Hematopoietic multipotent progenitor cell treated with erythropoietin and hydrocortisone succinate and interleukin-3 and kit ligand, for 17 days (in vitro differentiated cells): ENCODE measurements around the gene LRRC4B.
A peak's percentile ranks its signal among the peaks of the same experiment; 100 is the strongest.
"Not testable (repeated sequence)": the region's sequence is repeated elsewhere in the genome, so short reads cannot be mapped to it uniquely, and the experiment has no call there.

Experiments used
- DNase-seq: peaks from one replicate; pipeline ENCODE4 v3.0.0-alpha.2; 2015; ENCODE audit warnings: low spot score

Gene LRRC4B, protein sequence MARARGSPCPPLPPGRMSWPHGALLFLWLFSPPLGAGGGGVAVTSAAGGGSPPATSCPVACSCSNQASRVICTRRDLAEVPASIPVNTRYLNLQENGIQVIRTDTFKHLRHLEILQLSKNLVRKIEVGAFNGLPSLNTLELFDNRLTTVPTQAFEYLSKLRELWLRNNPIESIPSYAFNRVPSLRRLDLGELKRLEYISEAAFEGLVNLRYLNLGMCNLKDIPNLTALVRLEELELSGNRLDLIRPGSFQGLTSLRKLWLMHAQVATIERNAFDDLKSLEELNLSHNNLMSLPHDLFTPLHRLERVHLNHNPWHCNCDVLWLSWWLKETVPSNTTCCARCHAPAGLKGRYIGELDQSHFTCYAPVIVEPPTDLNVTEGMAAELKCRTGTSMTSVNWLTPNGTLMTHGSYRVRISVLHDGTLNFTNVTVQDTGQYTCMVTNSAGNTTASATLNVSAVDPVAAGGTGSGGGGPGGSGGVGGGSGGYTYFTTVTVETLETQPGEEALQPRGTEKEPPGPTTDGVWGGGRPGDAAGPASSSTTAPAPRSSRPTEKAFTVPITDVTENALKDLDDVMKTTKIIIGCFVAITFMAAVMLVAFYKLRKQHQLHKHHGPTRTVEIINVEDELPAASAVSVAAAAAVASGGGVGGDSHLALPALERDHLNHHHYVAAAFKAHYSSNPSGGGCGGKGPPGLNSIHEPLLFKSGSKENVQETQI

GRCh38 chr19:50567882-50568727 lies at the start of gene LRRC4B:
TSS of gene LRRC4B (minus strand) at chr19:50568435. CDS start at chr19:50548838, 19,597 bp downstream.
- DNase-seq = no peak

DNA sequence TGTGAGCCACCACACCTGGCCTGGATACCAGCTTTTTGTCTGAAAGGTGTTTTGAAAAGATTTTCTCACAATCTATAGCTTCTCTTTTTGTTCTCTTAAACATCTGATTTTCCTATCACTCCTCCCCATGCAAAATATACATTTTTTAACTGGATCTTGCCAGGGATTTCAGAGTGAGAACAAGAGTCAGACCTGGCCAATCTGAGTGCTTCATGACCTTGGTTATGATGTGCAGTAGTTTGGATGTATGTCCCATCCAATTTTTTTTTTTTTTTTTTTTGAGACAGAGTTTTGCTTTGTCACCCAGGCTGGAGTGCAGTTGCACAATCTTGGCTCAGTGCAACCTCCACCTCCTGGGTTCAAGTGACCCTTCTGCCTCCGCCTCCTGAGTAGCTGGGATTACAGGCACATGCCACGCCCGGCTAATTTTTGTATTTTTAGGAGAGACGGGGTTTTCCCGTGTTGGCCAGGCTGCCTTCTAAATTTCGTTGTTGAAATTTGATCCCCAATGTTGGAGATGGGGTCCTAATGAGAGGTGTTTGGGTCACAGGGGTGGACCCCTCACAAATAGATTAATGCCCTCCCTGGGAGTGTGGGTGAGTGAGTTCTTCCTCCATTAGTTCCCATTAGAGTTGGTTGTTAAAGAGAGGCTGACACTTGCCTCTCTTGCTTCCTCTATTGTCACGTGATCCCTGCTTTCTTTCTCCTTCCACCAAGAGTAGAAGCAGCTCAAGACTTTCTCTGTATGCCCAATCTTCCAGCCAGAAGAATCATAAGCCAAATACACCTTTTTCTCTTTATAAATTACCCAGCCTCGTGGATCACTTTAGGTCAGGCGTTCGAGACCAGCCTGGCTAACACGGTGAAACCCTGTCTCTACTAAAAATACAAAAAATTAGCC lies 44.5 kb upstream of the LRRC4B start:
- DNase-seq = not testable (repeated sequence)

DNA sequence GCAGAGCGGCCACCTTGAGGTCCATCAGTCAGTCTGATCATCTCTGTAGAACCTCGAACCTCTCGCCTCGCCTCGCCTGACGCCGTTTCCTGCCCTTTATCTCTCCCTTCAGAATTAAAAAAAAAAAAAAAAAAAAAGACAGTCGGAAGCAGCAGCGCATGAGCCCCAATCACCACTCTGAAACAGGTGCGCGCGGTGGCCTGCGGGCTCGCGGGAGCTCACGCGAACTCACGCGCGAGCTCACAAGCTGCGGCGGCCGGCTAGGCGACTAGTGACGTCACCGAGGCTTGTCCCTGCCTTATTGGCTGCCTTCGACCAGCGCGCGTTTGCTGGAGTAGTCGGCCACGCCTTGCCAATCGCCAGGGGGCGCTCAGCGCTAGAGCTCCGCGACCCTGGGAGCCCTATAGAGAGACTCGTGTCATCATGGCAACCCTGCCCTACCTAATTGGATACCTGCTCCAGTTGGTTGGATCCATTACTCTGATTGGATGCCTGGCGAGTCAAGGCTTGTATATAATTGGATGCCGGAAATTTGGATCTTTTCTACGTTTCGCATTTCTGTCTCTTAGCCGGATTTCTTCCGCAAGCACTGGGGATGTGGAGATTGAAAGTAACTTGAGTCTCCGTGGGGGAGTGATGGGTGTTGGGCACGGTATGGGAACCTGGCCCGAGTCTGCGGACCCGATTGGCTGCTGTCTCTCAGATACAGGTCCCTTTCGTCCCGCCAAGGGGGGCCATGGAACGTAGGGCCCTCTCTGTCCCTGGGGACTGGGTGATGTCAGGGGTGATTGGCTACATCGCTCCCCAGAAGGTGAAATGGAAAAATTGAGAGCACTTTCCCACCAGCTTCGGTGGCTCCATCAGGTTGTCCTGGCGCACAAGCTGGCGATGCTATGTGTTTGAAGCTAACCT lies 39.9 kb upstream of the LRRC4B start:
- DNase-seq = peak; percentile 79

DNA sequence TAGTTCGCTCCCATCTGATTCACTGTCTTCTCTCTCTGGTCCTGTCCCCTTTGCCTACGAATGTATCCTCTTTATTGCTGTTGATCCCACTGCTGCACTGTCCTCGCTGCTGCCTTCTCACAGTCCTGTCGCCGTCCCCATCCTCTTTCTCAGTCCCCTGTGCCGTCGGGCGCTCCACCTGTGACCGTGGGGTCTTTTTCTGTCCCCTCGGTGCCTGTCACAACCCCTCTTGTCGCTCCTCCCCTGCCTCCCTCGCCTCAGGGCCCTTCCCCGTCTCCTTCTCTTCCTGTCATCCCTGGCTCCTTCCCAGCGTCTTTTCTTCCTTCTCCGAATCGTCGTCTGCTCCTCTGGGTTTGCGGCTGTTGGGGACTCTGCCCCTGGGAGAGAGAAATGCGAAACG lies 39.2 kb upstream of the LRRC4B start:
- DNase-seq = no peak

DNA sequence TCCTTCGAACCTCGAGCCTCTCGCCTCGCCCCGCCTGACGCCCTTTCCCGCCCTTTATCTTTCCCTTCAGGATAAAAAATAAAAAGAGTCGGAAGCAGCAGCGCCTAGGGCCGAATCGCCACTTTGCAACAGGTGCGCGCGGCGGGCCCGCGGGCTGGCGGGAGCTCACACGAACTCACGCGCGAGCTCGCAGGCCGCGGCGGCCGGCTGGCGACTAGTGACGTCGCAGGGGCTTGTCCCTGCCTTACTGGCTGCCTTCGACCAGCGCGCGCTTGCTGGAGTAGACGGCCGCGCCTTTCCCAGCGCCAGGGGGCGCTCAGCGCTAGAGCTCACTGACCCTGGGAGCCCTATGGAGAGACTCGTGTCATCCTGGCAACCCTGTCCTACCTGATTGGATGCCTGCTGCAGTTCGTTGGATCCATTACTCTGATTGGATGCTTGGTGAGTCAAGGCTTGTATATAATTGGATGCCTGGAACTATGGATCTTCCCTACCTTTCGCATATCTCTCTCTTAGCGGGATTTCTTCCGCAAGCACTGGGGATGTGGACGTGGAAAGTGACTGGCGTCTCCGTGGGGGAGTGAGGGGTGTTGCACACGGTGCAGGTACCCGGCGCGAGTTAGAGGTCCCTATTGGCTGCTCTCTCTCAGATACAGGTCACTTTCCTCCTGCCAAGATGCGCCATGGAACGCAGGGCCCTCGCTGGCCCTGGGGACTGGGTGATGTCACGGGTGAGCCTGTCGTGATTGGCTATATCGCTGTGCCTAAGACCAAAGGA lies 38.0 kb upstream of the LRRC4B start:
- peak; percentile 11 for DNase-seq

GRCh38 chr19:50604264-50605073 lies 36.2 kb upstream of the LRRC4B start:
- not testable (repeated sequence) for DNase-seq

- no peak for DNase-seq
Observed at GRCh38 chr19:50602935-50603334, 34.7 kb upstream of the LRRC4B start.

DNA sequence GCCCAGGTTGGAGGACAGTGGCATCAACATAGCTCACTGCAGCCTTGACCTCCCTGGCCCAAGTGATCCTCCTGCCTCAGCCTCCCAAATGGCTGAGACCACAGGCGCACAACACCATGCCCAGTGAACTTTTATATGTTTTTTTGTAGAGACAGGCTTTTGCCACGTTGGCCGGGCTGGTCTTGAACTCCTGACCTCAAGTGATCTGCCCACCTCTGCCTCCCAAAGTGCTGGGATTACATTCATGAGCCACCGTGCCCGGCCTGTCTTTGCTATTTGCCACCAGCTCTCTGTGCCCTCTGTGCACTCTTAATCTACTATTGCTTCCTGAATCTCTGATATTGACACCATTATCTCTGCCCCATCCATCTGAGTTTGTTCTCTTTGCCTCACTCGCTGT lies 34.3 kb upstream of the LRRC4B start:
- no peak for DNase-seq

- DNase-seq = no peak
Observed at GRCh38 chr19:50602089-50602422, 33.8 kb upstream of the LRRC4B start.

- no peak for DNase-seq
Observed at GRCh38 chr19:50601407-50602088, 33.3 kb upstream of the LRRC4B start.

DNA sequence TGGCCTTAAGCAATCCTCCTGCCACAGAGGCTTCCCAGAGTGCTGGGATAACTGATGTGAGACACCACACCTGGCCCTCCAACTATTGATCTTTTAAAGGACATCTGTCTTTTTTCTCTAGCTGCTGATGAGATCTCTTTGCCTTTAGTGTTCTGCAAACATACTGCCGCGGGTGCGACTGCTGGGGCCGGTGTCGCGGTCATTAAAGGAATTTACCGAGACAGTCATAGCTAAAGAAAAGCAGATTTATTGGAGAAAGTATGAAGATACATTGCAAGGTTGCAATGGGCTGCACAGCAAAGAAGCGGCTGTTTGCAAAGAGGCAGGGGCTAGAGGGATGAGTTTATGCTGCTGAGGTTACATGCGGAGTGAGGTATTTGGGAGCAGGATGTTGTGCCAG lies 31.2 kb upstream of the LRRC4B start:
- DNase-seq = no peak

GRCh38 chr19:50590191-50590590 lies 22.0 kb upstream of the LRRC4B start:
- no peak for DNase-seq

GRCh38 chr19:50581795-50582660 lies 13.8 kb upstream of the LRRC4B start:
- DNase-seq = not testable (repeated sequence)

GRCh38 chr19:50580970-50581634 lies 12.9 kb upstream of the LRRC4B start:
- no peak for DNase-seq

DNA sequence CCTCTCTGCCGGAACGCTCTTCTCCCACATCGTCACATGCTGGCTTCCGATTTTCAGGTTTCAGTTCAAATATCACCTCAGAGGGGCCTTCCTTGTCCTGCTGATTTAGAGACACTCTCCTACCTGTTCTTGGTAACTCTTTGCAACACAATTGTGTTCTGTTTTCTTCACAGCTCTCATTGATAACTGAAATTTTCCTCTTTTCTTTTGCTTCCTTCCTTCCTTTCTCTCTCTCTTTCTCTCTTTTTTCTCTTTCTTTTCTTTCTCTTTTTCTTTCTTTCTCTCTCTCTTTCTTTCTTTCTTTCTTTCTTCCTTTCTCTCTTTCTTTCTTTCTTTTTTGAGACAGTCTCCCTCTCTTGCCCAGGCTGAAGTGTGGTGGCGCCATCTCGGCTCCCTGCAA lies 12.0 kb upstream of the LRRC4B start:
- DNase-seq = no peak

DNA sequence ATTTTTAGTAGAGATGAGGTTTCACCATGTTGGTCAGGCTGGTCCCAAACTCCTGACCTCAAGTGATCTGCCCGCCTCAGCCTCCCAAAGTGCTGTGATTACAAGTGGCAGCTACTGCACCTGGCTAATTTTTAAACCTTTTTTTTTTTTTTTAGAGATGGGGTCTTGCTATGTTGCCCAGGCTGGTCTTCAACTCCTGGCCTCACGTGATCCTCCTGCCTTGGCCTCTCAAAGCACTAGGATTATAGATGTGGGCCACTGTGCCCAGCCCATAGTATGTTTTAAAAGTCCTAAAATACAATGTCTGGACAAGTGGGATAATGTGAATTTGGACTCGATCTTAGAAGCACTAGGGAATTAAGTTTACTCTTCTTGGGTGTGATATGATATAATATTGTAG lies 8.5 kb upstream of the LRRC4B start:
- not testable (repeated sequence) for DNase-seq
